Melanocyte of skin (primary cell): ENCODE results near the gene SIM1. TPM values are rescaled to one million over a fixed set of nuclear protein-coding genes. Genes with fewer than 3 reads are reported as not detected.

Experiments
- total RNA-seq, 2 donors: library from RNA; depleted of rRNA; stranded (reverse); fragments of >200 nt; gene quantifications; 2 replicates each; pipeline ENCODE4 v1.2.3, GENCODE V29; 2012

Gene SIM1
- total RNA-seq: not detected

GRCh38 chr6:100464903-100465700 is at the start of gene SIM1:
Gene SIM1 (minus strand): TSS chr6:100464921. CDS start chr6:100463468, 1,453 bp downstream.

